Measurements from ENCODE around the gene RYR2.

- no peak for TF ChIP-seq HDGF (IDR thresholded peaks at IDR 0.05; ENCODE audit: borderline replicate concordance)
- no peak for TF ChIP-seq FOXM1 (IDR thresholded peaks at IDR 0.05; ENCODE audit: borderline replicate concordance)
Observed at GRCh38 chr1:237795558-237795957, 753.6 kb downstream of the RYR2 start.

All from HEK293T (cell line).